CD4-positive, alpha-beta T cell treated with Interferon gamma for 1 hour (primary cell): ENCODE results near the gene HERC6.
"Not testable (repeated sequence)": the region's sequence is repeated elsewhere in the genome, so short reads cannot be mapped to it uniquely, and the experiment has no call there.

Source experiments
- DNase-seq: peaks from one replicate; pipeline ENCODE4 v3.0.0-alpha.2; 2020

HERC6 gene

DNA sequence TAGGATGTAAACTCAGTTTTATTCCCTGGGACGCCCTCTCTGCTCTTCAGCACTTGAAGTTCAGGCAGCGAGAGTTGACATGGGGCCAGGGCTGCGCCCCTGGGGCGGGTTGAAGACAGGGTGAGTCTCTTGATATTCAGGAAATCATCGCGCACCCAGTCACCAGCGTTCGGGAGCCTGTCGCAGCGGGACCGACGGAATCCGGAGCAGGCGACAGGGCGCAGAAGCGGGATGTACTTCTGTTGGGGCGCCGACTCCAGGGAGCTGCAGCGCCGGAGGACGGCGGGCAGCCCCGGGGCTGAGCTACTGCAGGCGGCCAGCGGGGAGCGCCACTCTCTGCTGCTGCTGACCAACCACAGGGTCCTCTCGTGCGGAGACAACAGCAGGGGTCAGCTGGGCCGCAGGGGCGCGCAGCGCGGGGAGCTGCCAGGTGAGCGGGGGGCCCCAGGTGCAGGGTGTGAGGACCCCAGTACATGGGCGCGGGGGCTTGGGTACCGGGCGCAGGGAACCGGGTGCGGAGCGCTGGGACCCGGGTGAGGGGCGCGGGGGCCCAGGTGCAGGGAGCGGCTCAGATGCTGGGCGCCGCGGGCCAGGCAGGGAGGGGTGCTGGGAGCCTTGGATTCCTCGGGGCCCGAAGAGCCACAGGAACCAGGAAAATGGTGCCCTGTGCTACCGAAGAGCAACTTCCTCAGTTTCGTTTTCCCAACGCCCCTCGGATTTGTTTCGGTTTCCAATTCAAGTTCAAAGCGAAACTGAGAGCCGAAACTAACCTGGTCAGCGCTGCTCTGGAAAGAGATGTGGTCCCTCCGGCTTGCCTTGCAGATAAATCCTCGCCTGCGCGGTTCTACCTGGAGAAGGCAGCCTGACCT is at the start of gene HERC6:
TSS of gene HERC6 (plus strand) at position 162 of the 869 bp plus-strand sequence. CDS start at position 232, 70 bp downstream.
- peak; percentile 76 for DNase-seq

DNA sequence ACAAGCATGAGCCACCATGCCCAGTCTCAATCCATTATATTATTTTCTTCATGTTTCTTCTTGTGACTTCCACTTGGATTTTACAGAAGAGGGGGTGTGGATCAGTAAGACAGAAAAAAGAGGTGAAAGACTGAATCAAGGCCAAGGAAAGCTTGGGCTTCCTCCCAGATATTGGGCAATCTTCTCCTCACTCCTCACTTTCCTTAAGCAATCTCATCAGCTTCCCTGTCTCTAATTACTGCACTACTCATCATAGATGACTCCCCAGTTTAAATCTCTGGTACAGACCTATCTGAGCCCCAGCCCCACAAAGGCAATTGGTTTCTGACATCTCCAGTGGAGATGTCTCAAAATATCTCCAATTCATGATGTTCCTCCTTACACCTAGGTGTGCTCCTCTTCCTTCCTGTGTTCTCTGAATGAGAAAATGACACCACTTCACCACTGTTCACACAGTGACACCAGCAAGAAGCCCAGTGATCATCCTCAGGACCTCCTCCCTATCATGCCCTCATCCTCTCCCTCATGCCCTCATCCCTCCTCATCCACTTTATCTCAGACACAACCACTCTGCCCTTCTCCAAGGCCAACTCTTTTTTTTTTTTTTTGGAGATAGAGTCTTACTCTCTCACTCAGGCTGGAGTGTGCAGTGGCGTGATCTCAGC is 44.8 kb upstream of the HERC6 start:
- no peak for DNase-seq

DNA sequence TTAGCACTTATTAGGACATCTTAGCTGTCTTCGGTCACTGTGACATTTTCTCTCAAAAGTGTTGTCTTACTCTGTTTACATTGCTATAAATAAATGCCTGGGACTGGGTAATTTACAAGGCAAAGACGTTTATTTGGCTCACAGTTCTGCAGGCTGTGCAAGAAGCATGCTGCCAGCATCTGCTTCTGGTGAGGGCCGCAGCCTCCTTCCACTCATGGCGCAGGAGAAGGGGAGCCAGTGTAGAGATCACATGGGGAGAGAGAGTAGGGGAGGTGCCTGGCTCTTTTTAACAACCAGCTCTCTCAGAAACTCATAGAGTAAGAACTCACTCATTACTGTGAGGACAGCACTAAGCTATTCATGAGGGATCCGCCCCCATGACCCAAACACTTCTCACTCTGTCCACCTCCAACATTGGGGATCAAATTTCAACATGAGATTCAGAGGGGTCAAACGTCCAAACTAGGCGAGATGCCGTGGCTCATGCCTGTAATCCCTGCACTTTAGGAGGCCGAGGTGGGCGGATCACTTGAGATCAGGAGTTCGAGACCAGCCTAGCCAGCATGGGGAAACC is 43.5 kb upstream of the HERC6 start:
- no peak for DNase-seq

DNA sequence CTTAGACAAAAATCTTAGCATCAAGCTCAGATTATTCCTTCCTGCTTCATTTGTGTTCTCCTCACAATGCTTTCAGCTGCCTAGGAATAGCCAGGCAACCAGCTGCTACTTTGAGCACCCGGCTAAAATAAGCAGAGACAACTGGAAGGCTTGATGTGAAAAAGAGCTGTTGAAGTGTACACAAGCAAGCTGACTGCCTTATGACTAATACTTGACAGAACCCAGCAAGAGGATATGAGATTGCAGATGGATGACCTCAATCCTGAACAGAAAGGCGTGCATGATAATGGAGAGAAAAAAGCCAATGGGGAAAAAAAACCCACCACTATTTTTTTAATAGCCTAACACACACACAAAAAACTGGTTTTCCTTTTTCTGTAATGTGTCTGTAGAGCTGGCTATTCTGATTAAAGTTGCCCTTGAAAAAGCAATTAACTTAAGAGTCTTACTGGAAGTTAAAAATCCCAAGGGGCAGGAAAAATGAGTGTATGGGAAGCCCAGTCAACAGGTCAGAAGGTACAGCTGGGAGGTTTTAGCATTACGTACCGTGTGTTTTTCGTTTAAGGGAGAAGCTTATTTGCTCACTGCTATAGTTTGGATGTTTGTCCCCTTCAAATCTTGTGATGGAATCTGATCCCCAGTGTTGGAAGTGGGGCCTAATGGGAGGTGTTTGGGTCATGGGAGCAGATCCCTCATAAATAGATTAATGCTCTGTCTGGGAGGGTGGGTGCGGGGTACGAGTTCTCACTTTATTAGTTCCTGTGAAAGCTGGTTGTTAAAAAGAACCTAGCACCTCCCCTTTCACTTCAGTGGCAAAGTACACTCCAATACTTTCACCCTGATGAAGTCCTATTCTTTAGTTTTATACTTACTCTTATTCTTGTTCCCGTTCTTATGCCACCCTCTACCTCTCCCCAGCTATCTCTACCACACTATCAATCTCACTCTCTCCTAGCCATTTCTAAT is 37.1 kb upstream of the HERC6 start:
- no peak for DNase-seq

DNA sequence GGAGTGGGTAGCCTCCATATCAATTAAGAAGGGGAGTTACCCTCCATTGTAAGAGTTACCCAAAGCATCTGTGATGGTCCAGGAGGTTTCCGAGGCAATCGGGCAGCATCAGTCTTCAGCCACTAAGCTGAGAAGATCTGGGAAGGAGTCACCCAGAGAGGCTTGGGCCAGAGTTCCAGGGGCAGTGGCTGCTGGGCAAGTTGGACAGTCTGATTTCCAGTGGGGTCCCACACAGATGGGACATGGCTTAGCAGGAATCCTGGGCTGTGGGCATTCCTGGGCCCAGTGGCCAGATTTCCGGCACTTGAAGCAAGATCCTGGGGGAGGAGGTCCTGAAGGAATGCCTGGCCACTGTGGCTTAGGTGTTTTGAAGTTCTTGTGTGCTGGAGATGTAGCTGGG is 31.8 kb upstream of the HERC6 start:
- DNase-seq = not testable (repeated sequence)

DNA sequence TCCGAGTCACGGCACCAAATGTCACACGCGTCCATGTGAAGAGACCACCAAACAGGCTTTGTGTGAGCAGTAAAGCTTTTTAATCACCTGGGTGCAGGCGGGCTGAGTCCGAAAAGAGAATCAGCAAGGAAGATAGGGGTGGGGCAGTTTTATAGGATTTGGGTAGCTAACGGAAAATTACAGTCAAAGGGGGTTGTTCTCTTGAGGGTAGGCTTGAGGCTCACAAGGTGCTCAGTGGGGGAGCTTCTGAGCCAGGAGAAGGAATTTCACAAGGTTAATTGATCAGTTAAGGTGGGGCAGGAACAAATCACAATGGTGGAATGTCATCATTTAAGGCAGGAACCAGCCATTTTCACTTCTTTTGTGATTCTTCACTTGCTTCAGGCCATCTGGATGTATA is 29.9 kb upstream of the HERC6 start:
- DNase-seq = not testable (repeated sequence)

DNA sequence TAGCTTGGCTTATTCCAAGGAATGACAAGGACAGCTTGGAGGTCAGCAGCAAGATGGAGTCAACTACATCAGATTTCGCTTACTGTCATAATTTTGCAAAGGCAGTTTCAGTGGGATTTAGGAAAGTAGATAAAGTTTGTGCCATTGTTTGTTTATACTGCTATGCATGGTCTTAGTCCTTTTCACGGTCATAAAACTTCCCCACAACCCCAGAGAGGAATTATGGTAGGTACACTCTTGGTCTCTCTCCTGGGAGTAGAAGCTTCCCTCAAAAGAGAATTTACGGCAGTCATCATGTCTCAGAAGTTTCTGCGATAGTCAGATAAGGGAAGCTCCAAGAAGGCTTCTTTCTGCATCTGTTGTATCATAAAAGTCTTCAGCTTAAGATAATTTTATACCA is 27.9 kb upstream of the HERC6 start:
- DNase-seq = no peak

DNA sequence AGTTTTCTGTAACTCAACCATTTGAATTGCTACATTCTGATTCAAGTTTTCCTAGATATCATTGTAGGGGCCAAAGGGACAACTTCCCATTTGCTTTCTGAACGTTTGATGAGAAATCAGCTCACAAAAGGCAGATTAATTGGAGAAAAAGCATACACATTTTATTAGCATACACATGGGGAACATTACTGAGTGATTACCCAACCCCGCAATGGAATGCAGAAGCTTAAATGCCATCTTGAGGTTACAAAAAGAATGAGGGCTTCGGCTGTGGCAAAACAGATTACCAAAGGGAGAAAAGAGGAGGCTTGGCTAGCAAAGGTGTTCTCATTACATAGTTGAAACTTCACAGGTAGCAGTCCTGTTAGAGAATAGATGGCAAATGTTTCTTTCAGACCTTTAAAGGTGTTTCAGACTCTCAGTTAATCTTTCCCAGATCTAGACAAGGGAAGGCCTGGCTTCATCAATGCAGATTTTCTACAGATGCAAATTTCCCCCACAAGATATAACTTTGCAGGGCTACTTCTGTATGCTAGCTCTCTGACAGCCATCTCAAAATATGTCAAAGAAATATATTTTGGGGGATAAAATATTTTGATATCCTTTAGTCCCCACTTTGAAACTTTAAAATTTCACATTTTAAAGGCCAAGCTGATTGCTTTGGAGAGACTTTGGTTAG is 26.5 kb upstream of the HERC6 start:
- no peak for DNase-seq

DNA sequence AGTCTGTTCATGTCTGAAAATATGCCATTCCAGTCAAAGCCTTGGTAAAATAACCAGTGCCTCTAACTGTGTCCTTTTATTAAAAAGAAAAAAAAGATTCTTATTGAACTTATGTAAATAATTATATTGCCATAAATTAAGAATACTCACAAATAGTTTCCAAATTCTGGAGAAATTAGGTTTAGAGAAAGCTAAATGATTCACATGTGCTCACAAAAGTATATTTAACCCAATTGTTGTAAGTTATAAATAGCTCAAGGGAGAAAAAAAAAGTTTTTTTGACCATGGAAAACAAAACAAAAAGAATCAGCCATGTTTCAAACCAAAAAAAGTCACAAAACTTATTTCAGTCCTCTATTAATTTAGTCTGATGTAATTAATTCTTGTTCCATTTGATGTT is 25.3 kb upstream of the HERC6 start:
- no peak for DNase-seq

DNA sequence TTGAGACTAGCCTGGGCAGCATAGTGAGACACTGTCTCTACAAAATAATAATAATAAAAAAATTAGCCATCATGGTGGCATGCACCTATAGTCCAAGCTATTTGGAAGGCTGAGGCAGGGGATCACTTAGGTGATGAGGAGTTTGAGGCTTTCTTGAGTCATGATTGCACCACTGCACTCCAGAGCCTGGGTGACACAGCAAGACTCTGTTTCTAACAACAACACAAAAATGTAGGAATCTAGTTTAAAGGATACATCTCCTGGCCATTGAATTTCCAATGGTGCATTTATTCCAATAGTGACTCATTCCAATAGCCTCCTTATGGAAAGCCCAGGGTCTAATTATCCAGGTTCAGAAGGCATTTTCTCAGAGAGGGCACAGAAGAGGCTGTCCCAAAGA is 21.9 kb upstream of the HERC6 start:
- no peak for DNase-seq

DNA sequence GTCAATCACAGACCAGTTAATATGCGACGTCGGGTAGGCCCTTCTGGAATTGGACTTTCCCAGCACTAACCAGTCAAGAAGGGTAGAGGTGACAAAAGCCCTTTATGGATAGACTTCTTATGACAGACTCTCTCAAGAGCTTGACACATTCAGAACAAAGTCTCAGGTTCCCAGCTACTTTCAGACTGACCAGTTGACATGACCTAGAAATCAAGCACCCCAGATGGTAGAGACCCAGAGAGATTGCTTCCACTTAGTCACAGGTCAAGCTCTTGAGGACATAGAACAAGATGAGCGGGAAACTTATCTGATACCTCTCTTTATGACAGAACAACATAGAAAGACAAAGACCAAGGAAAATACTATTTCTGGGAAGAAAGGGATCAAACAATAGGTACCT is 21.4 kb upstream of the HERC6 start:
- no peak for DNase-seq

DNA sequence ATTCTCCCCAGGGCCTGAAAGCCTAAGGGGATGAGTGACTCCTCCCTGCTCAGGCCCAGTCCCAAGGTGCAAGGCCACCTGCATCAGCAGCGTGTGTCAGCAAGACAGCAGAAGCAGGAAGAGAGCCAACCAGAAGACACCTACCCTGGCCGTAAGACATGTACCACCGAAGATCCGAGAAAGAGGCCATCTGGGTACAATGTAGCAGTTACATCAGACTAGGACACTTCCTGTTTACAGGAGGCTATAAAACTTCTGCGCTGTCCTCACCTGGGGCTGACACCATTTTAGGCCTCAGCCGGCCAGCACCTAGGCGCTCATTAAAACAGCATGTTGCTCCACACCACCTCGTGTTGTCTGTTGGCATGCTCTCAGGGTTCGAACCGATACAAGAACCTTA is 19.1 kb upstream of the HERC6 start:
- no peak for DNase-seq

DNA sequence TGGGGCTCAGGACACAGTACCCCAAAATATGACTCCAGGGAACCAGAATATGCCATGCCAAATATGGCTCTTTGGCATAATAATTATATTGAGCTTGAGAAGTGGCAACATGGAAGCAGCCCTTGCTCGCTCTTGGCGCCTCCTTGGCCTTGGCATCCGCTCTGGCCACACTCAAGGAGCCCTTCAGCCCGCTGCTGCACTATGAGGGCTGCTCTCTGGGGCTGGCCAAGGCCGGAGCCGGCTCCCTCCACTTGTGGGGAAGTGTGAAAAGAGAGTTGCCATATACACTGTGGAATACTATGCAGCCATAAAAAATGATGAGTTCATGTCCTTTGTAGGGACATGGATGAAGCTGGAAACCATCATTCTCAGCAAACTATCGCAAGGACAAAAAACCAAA is 18.4 kb upstream of the HERC6 start:
- DNase-seq = no peak

DNA sequence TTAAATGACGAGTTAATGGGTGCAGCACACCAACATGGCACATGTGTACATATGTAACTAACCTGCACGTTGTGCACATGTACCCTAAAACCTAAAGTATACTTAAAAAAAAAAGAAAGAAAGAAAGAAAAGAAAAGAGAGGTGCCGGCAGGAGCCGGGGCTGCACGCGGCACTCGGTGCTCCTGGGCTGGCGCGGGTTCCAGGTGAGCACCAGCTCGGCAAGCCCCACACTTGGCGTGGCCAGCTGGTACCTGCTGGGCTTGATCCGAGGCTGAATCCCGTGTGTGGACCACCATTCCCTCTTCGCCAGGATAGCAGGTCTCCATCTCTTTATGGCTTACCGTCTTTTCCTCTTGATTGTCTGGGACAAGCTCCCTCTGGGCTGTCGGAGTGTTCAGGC is 17.9 kb upstream of the HERC6 start:
- DNase-seq = no peak

DNA sequence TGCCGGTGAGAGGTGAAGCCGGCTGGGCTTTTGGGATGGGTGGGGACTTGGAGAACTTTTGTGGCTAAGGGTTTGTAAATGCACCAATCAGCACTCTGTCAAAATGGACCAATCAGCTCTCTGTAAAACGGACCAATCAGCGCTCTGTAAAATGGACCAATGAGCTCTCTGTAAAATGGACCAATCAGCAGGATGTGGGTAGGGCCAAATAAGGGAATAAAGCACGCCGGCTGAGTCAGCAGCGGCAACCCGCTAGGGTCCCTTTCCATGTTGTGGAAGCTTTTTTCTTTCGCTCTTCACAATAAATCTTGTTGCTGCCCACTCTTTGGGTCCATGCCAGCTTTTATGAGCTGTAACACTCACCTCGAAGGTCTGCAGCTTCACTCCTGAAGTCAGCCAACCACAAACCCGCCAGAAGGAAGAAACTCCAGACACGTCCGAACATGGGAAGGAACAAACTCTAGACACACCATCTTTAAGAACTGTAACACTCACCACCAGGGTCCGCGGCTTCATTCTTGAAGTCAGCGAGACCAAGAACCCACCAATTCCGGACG is 17.4 kb upstream of the HERC6 start:
- DNase-seq = not testable (repeated sequence)

DNA sequence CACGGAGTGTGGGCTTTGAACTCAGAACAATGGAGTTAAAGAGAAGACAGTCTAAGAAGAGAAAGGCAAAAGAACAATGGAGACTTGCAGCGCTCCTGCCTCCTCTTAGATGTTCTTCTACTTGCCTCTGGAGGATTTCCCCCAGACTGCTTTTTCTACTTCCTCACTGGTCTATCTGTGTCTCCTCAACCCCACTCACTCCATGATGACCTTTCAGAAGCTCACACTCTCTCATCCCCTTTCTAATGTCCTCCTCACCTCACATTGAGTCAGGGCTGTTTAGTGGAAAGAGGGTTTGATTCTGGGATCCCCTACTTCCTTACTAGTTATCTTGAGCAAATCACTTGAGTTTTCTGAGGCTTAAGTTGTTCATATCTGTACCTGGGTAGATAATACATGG is 12.2 kb upstream of the HERC6 start:
- DNase-seq = no peak

DNA sequence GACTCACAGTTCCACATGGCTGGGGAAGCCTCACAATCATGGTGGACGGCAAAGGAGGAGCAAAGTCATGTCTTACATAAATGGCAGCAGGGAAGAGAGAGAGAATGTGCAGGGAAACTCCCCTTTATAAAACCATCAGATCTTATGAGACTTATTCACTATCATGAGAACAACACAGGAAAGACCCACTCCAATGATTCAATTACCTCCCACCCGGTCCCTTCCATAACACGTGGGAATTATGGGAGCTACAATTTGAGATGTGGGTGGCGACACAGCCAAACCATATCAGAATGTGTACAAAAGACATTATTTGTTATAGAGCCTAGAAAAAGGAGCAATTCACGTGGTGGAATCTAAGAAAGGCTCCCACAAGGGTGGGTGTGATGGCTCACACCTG is 10.8 kb upstream of the HERC6 start:
- no peak for DNase-seq

DNA sequence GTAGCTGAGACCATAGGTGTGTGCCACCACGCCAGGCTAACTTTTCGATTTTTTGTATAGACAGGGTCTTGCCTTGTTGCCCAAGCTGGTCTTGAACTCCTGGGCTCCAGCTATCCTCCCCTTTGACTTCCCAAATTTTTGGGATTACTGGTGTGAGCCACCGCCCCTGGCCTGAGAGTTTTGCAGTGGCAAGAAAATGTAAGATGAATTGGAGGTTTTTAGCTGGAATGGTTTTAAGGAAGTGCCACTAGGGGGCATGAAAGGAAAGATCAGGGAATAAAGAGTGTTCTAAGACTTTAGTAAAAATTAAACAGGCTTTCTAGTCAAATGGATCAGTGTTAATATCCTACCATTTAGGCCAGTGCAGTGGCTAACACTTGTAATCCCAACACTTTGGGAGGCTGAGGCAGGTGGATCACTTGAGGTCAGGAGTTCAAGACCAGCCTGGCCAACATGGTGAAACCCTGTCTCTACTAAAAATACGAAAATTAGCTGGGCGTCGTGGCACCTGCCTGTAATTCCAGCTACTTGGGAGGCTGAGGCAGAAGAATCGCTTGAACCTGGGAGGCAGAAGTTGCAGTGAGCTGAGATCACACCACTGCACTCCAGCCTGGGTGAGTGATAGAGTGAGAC is 9.4 kb upstream of the HERC6 start:
- DNase-seq = not testable (repeated sequence)

DNA sequence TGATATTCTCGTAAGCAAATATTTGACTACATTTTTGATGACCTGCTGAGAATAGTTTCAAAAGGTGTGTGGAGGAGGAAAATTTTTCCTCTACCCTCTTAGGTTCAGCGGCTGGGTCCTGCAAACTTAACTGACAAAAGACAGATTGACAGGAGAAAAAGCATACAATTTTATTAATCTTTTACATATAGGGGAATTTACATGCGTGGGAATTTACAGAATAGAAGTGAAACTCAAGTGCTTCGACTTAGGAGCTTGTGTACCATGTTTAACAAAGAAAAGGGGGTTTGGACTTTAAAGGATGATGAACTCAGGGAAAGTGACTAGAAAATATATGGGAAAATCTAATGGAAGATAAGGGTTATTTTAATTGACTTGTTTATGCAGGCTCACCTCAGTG is 2.5 kb downstream of the HERC6 start:
- no peak for DNase-seq

DNA sequence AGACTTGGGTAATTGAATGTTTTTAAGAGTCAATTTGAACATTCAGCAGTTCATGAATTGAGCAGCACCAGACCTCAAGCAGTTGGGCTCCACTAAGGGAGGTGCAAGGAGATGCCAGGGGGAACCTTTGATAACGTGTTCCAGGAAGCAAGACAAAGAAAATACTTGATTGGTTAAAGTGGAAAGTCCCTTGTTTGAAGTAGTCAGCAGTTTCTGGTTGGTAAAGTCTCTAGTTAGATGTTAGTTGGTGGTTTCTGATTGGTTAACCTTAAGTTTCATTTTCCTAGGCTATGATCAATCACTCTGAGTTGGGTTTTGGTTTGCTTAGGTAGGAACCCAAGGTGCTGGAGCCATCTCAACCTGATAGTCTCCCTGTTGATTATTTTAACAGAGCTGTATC is 4.0 kb downstream of the HERC6 start:
- peak; percentile 33 for DNase-seq

DNA sequence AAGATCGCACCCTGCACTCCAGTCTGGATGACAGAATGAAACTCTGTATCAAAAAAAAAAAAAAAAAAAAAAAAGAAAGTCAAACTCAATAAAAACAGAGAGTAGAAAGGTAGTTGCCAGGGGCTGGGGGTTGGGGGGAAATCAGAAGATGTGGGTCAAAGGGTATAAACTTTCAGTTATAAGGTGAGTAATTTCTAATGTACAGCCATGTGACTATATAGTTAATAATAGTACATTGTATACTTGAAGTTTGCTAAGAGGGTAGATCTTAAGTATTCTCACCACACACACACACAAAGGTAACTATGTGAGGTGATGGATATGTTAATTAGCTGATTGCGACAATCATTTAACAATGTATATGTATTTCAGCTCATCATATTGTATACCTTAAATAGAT is 11.5 kb downstream of the HERC6 start:
- DNase-seq = no peak

DNA sequence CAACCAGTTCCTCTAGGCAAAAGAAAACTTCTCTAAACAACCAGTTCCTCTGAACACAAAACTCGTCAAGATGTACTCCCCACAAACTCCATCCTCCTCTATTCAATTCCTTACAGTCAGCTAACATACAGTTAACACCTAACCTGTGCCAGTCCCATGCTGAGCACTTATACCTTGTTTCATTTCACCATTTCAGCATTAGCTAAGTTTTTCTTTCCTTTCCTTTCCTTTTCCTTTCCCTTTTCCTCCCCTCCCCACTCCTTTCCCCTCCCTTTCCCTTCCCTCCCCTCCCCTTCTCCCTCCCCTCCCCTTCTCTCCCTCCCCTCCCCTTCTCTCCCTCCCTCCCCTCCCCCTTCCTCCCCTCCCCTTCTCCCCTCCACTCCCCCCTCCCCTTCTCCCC is 13.1 kb downstream of the HERC6 start:
- DNase-seq = no peak
